ENCODE data around the gene CNIH4.

Gene CNIH4

DNA sequence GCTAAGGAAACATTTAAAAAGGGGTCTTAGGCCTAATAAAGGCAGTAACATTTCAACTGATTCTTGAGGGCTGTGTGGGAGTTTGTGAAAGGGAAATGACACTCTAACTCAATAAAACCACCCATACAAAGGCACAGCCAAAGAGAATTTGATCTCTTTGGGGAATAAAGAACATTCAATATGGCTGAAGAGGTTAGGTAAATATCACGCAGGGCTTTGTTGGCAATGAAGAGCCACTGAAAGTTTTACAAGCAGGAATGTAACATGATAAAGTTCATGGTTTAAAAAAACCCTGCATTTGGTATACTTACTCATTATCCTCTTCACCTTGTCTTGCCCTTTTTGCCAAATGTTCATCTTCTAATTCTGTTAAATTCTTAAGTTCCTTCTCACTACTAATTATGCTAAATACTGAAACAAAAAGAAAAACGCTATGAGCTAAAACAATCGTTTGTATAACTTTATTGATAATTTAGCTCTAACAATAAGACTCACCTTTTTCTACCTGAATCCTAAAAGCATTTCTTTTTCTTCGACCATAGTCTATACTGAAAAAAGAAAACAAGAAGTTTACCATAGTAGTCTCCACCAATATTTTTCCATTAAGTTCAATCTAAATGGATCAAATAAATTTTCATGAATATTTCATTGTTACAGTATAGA is 39.2 kb upstream of the CNIH4 start:
- no peak overlapping the region for H3K27ac ChIP-seq (ENCODE audit: low read length)
- no peaks in the 10 kb centered on the region for H3F3A ChIP-seq (ENCODE audit: insufficient read depth, low read length)
- H3K9me3 ChIP-seq (replicated peaks; ENCODE audit: insufficient read depth, low read length): no peaks in the 10 kb centered on the region
- TF ChIP-seq, protein P1, sequence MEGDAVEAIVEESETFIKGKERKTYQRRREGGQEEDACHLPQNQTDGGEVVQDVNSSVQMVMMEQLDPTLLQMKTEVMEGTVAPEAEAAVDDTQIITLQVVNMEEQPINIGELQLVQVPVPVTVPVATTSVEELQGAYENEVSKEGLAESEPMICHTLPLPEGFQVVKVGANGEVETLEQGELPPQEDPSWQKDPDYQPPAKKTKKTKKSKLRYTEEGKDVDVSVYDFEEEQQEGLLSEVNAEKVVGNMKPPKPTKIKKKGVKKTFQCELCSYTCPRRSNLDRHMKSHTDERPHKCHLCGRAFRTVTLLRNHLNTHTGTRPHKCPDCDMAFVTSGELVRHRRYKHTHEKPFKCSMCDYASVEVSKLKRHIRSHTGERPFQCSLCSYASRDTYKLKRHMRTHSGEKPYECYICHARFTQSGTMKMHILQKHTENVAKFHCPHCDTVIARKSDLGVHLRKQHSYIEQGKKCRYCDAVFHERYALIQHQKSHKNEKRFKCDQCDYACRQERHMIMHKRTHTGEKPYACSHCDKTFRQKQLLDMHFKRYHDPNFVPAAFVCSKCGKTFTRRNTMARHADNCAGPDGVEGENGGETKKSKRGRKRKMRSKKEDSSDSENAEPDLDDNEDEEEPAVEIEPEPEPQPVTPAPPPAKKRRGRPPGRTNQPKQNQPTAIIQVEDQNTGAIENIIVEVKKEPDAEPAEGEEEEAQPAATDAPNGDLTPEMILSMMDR (IDR thresholded peaks at IDR 0.05; ENCODE audit: low read length): no peak
- TF ChIP-seq EZH2phosphoT487 (IDR thresholded peaks at IDR 0.05; ENCODE audit: low read length) (no peak), EZH2 (optimal IDR thresholded peaks at IDR 0.05; ENCODE audit: low read depth, low read length) (no peak)
- no peak overlapping the region for H2AFZ ChIP-seq (ENCODE audit: low read length)
- H3K27me3 ChIP-seq (replicated peaks; ENCODE audit: insufficient read depth, low read length): no peaks in the 10 kb centered on the region
- no peak overlapping the region for H3K9ac ChIP-seq (ENCODE audit: low read length)
- no peaks in the 10 kb centered on the region for H4K20me1 ChIP-seq (ENCODE audit: insufficient read depth, low read length)
- no peak overlapping the region for H3K4me2 ChIP-seq (ENCODE audit: low read depth, low read length)
- peaks cover 15% of the 10 kb centered on the region for H3K36me3 ChIP-seq (replicated peaks; ENCODE audit: insufficient read depth, low read length)
- no peak for DNase-seq
- H3K4me3 ChIP-seq (ENCODE audit: low read length): no peak overlapping the region
- peaks cover 32% of the 10 kb centered on the region for H3K79me2 ChIP-seq (ENCODE audit: low read length)
- H3K9me2 ChIP-seq (replicated peaks; ENCODE audit: insufficient read depth, low read length): no peaks in the 10 kb centered on the region
- no peaks in the 10 kb centered on the region for H3K4me1 ChIP-seq (ENCODE audit: low read length)

DNA sequence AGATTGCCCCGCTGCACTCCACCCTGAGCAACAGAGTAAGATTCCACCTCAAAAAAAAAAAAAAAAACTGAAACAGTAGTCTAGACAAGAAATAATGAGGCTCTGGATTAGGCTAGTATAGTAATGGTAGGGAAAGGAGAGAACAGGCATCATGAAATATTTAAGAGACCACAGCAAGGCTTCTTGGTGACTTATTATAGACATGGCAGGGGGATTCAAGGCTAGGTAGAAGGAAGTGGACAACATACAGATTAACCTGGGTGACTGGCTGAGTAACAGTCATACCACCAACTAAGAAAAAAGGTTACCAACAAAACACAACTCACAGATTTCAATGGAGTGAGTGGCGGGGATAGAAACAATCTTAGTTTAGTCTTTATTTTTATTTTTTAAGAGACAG is 35.0 kb upstream of the CNIH4 start:
- H3K9me3 ChIP-seq (replicated peaks; ENCODE audit: insufficient read depth, low read length): no peaks in the 10 kb centered on the region
- no peak overlapping the region for H3K4me3 ChIP-seq (ENCODE audit: low read length)
- TF ChIP-seq EZH2 (optimal IDR thresholded peaks at IDR 0.05; ENCODE audit: low read depth, low read length) (no peak), EZH2phosphoT487 (IDR thresholded peaks at IDR 0.05; ENCODE audit: low read length) (no peak)
- TF ChIP-seq, protein P1 (IDR thresholded peaks at IDR 0.05; ENCODE audit: low read length): no peak
- H3K36me3 ChIP-seq (replicated peaks; ENCODE audit: insufficient read depth, low read length): peaks cover 8% of the 10 kb centered on the region; the same call in 1 of the 2 replicates
- H3K9ac ChIP-seq (ENCODE audit: low read length): no peak overlapping the region
- no peaks in the 10 kb centered on the region for H3K27me3 ChIP-seq (replicated peaks; ENCODE audit: insufficient read depth, low read length)
- no peak for DNase-seq
- H3K4me2 ChIP-seq (ENCODE audit: low read depth, low read length): no peak overlapping the region
- no peak overlapping the region for H2AFZ ChIP-seq (ENCODE audit: low read length)
- no peaks in the 10 kb centered on the region for H3K4me1 ChIP-seq (ENCODE audit: low read length)
- no peaks in the 10 kb centered on the region for H3K9me2 ChIP-seq (replicated peaks; ENCODE audit: insufficient read depth, low read length)
- no peaks in the 10 kb centered on the region for H3F3A ChIP-seq (ENCODE audit: insufficient read depth, low read length)
- no peak overlapping the region for H3K27ac ChIP-seq (ENCODE audit: low read length)
- peaks cover 60% of the 10 kb centered on the region for H3K79me2 ChIP-seq (ENCODE audit: low read length)
- peaks cover under 1% of the 10 kb centered on the region; the same call in 1 of the 2 replicates for H4K20me1 ChIP-seq (ENCODE audit: insufficient read depth, low read length)

DNA sequence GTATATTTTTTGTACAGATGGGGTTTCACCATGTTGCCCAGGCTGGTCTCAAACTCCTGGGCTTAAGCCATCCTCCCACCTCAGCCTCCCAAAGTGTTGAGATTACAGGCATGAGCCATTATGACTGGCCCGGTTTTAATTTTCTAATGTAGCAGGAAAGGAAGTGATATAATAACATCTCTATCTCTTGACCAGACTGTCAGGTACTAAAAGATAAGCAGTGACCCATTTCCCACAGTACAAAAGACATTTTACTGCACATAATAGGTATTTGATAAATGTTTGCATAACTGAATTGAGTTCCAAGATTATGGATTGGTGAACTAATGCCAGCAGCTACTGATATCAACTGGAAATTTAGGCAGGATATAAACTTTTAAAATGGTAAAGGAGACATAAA is 30.7 kb upstream of the CNIH4 start:
- H3K36me3 ChIP-seq (replicated peaks; ENCODE audit: insufficient read depth, low read length): peaks cover 4% of the 10 kb centered on the region; the same call in 1 of the 2 replicates
- TF ChIP-seq EZH2phosphoT487 (IDR thresholded peaks at IDR 0.05; ENCODE audit: low read length): no peak
- TF ChIP-seq, protein P1 (IDR thresholded peaks at IDR 0.05; ENCODE audit: low read length): no peak
- no peak for TF ChIP-seq EZH2 (optimal IDR thresholded peaks at IDR 0.05; ENCODE audit: low read depth, low read length)
- H3K9me3 ChIP-seq (replicated peaks; ENCODE audit: insufficient read depth, low read length): no peaks in the 10 kb centered on the region
- peaks cover 2% of the 10 kb centered on the region; the same call in 1 of the 2 replicates for H4K20me1 ChIP-seq (ENCODE audit: insufficient read depth, low read length)
- DNase-seq: no peak
- no peaks in the 10 kb centered on the region for H3K9me2 ChIP-seq (replicated peaks; ENCODE audit: insufficient read depth, low read length)
- no peak overlapping the region for H3K27ac ChIP-seq (ENCODE audit: low read length)
- no peak overlapping the region for H3K4me2 ChIP-seq (ENCODE audit: low read depth, low read length)
- peaks cover 12% of the 10 kb centered on the region for H3F3A ChIP-seq (ENCODE audit: insufficient read depth, low read length)
- H3K79me2 ChIP-seq (ENCODE audit: low read length): peaks cover 77% of the 10 kb centered on the region
- H2AFZ ChIP-seq (ENCODE audit: low read length): no peak overlapping the region
- H3K9ac ChIP-seq (ENCODE audit: low read length): no peak overlapping the region
- peaks cover 5% of the 10 kb centered on the region; the same call in 1 of the 2 replicates for H3K4me1 ChIP-seq (ENCODE audit: low read length)
- H3K4me3 ChIP-seq (ENCODE audit: low read length): no peak overlapping the region
- no peaks in the 10 kb centered on the region for H3K27me3 ChIP-seq (replicated peaks; ENCODE audit: insufficient read depth, low read length)

Data from MM.1S (cell line).